HepG2 (cell line): Measurements from ENCODE around the gene CLCC1. TPM values are rescaled to one million over a fixed set of nuclear protein-coding genes. Genes with fewer than 3 reads are reported as not detected.
A peak's percentile ranks its signal among the peaks of the same experiment; 100 is the strongest.

Experiments used
- ASH2L ChIP-seq: fragments of 300-600, 200-600 bp; sonication (generic); IDR thresholded peaks from 2 replicates; pipeline ENCODE4 v1.7.0; 2017; ENCODE audit warnings: low read depth, mild to moderate bottlenecking, moderate library complexity, mixed read lengths, low read length; ENCODE audit not compliant: insufficient read length
- CC2D1A ChIP-seq: sonication (generic); formaldehyde crosslinking; IDR thresholded peaks from 2 replicates; pipeline ENCODE4 v1.8.1; 2023; ENCODE audit warnings: mild to moderate bottlenecking, missing genetic modification reagents
- NR2C2 ChIP-seq: sonication (generic); formaldehyde crosslinking; IDR thresholded peaks from 2 replicates; pipeline ENCODE4 v1.4.0; 2020; ENCODE audit warnings: missing genetic modification reagents, mild to moderate bottlenecking, moderate library complexity, borderline replicate concordance
- POLR2AphosphoS5 ChIP-seq: IDR thresholded peaks from 2 replicates; pipeline ENCODE4 v1.6.1; 2012; ENCODE audit warnings: low read depth, low read length
- RELA ChIP-seq: sonication (generic); formaldehyde crosslinking; IDR thresholded peaks from 2 replicates; pipeline ENCODE4 v1.4.0; 2020; ENCODE audit warnings: missing genetic modification reagents
- RFX1 ChIP-seq: fragments of 450-650 bp; IDR thresholded peaks from 2 replicates; pipeline ENCODE4 v1.6.1; 2017
- XRCC5 ChIP-seq: fragments of 200-400 bp; formaldehyde crosslinking; optimal IDR thresholded peaks from 2 replicates; pipeline ENCODE3; 2017; ENCODE audit warnings: mild to moderate bottlenecking, low read length
- ZNF564 ChIP-seq: sonication (generic); formaldehyde crosslinking; IDR thresholded peaks from 2 replicates; pipeline ENCODE4 v1.8.1; 2023; ENCODE audit warnings: mild to moderate bottlenecking, missing genetic modification reagents
- ZNF589 ChIP-seq: sonication (generic); formaldehyde crosslinking; conservative IDR thresholded peaks from 2 replicates; pipeline ENCODE4 v1.8.0; 2022; ENCODE audit warnings: mild to moderate bottlenecking, moderate library complexity, missing genetic modification reagents
- ZNF720 ChIP-seq: sonication (generic); formaldehyde crosslinking; IDR thresholded peaks from 2 replicates; pipeline ENCODE4 v1.4.0; 2020; ENCODE audit warnings: missing genetic modification reagents
- polyA plus RNA-seq, 8 experiments: library from polyadenylated mRNA; depleted of rRNA in 3 of 8; stranded (reverse) in 7 of 8; unstranded in 1 of 8; fragments of >200 nt; fragmentation: Illumina TruSeq in 4 of 8; extraction: Trizol in 4 of 8; gene quantifications; 2 replicates each; pipeline versions ENCODE4 v1.2.1 to v1.2.3, GENCODE V29; 2011 to 2016; ENCODE audit warnings: low read depth in 4 of 8, missing spikeins in 1 of 8, mixed read lengths in 1 of 8; ENCODE audit not compliant: insufficient read depth in 1 of 8
- total RNA-seq, 5 experiments: library from RNA; depleted of rRNA; stranded (reverse); fragments of >200 nt; fragmentation: Illumina TruSeq; extraction: Trizol; gene quantifications; 2 replicates each; pipeline ENCODE4 v1.2.3, GENCODE V29; 2016; ENCODE audit warnings: low read depth in 1 of 5
- TF ChIP-seq, protein P1 (sequence below), 2 experiments: fragments of 450-650 bp in 1 of 2; sonication (generic) in 1 of 2; formaldehyde crosslinking in 1 of 2; IDR thresholded peaks; 2 replicates each; pipeline versions ENCODE4 v1.6.1 to v1.8.0; 2016 to 2022; ENCODE audit warnings: antibody characterized with exemption in 1 of 2, mild to moderate bottlenecking in 1 of 2, missing genetic modification reagents in 1 of 2
- TF ChIP-seq, protein P2 (sequence below): sonication (generic); formaldehyde crosslinking; IDR thresholded peaks from 2 replicates; pipeline ENCODE4 v1.5.0; 2020; ENCODE audit warnings: mild to moderate bottlenecking, missing genetic modification reagents, borderline replicate concordance
- TF ChIP-seq, protein P3 (sequence below): sonication (generic); formaldehyde crosslinking; IDR thresholded peaks from 2 replicates; pipeline ENCODE4 v1.4.0; 2020; ENCODE audit warnings: missing genetic modification reagents, borderline replicate concordance

Gene CLCC1
- total and polyA plus RNA-seq, 2 of the 13 experiments (the other 11 are each of a cell fraction or from before 2014, with no cell fraction given) = 16.0 to 25.8 TPM

DNA sequence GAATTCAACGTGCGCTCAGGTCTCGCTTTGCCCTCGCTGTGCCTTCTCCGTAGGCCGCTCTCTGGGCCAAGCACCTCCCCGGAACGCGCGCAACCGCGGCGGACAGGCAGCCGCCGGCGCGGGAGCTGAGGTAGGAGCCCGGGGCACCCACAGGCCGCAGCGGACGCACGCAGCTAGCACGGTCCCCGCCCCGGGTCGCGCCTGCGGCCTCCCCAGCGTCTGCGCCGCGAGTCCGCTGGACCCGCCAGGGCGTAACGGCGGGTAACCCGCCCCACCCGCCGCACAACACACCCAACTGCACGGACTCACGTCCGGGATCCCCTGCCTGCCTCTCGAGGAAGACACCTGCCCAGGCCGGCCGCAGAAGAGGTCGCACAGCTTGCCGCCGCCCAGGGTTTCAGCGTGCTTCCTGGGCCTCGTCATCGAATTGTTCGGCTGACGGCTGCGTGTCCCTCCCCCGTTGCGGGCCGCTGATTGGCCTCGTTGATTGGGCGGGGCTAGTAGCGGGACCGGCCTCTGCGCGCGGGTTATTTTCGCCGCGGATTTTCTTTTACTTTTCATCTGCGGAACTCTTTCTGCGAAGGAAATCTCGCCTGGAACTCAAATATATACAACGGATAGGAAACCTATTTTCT, at the start of gene CLCC1 (continued):
- TF ChIP-seq, protein P1, sequence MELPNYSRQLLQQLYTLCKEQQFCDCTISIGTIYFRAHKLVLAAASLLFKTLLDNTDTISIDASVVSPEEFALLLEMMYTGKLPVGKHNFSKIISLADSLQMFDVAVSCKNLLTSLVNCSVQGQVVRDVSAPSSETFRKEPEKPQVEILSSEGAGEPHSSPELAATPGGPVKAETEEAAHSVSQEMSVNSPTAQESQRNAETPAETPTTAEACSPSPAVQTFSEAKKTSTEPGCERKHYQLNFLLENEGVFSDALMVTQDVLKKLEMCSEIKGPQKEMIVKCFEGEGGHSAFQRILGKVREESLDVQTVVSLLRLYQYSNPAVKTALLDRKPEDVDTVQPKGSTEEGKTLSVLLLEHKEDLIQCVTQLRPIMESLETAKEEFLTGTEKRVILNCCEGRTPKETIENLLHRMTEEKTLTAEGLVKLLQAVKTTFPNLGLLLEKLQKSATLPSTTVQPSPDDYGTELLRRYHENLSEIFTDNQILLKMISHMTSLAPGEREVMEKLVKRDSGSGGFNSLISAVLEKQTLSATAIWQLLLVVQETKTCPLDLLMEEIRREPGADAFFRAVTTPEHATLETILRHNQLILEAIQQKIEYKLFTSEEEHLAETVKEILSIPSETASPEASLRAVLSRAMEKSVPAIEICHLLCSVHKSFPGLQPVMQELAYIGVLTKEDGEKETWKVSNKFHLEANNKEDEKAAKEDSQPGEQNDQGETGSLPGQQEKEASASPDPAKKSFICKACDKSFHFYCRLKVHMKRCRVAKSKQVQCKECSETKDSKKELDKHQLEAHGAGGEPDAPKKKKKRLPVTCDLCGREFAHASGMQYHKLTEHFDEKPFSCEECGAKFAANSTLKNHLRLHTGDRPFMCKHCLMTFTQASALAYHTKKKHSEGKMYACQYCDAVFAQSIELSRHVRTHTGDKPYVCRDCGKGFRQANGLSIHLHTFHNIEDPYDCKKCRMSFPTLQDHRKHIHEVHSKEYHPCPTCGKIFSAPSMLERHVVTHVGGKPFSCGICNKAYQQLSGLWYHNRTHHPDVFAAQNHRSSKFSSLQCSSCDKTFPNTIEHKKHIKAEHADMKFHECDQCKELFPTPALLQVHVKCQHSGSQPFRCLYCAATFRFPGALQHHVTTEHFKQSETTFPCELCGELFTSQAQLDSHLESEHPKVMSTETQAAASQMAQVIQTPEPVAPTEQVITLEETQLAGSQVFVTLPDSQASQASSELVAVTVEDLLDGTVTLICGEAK (IDR thresholded peaks at IDR 0.05) = no peak
- TF ChIP-seq, protein P1 (CRISPR knock-in tag; IDR thresholded peaks at IDR 0.05) = peak; percentile 65
- peak; percentile 75 for TF ChIP-seq ZNF589
- TF ChIP-seq, protein P2, sequence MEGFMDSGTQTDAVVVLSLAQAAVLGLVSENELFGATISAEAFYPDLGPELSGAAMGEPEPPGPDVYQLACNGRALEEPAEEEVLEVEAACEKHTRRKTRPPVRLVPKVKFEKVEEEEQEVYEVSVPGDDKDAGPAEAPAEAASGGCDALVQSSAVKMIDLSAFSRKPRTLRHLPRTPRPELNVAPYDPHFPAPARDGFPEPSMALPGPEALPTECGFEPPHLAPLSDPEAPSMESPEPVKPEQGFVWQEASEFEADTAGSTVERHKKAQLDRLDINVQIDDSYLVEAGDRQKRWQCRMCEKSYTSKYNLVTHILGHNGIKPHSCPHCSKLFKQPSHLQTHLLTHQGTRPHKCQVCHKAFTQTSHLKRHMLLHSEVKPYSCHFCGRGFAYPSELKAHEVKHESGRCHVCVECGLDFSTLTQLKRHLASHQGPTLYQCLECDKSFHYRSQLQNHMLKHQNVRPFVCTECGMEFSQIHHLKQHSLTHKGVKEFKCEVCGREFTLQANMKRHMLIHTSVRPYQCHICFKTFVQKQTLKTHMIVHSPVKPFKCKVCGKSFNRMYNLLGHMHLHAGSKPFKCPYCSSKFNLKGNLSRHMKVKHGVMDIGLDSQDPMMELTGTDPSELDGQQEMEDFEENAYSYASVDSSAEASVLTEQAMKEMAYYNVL (CRISPR knock-in tag) = no peak
- TF ChIP-seq ZNF720 = no peak
- peak; percentile 92 for TF ChIP-seq ASH2L
- no peak for TF ChIP-seq RFX1
- TF ChIP-seq POLR2AphosphoS5 = peak; percentile 88
- TF ChIP-seq RELA (CRISPR knock-in tag) = peak; percentile 39; the same call in 1 of the 2 replicates
- TF ChIP-seq NR2C2 (CRISPR knock-in tag) = peak; percentile 49; the same call in 1 of the 2 replicates
- TF ChIP-seq, protein P3, sequence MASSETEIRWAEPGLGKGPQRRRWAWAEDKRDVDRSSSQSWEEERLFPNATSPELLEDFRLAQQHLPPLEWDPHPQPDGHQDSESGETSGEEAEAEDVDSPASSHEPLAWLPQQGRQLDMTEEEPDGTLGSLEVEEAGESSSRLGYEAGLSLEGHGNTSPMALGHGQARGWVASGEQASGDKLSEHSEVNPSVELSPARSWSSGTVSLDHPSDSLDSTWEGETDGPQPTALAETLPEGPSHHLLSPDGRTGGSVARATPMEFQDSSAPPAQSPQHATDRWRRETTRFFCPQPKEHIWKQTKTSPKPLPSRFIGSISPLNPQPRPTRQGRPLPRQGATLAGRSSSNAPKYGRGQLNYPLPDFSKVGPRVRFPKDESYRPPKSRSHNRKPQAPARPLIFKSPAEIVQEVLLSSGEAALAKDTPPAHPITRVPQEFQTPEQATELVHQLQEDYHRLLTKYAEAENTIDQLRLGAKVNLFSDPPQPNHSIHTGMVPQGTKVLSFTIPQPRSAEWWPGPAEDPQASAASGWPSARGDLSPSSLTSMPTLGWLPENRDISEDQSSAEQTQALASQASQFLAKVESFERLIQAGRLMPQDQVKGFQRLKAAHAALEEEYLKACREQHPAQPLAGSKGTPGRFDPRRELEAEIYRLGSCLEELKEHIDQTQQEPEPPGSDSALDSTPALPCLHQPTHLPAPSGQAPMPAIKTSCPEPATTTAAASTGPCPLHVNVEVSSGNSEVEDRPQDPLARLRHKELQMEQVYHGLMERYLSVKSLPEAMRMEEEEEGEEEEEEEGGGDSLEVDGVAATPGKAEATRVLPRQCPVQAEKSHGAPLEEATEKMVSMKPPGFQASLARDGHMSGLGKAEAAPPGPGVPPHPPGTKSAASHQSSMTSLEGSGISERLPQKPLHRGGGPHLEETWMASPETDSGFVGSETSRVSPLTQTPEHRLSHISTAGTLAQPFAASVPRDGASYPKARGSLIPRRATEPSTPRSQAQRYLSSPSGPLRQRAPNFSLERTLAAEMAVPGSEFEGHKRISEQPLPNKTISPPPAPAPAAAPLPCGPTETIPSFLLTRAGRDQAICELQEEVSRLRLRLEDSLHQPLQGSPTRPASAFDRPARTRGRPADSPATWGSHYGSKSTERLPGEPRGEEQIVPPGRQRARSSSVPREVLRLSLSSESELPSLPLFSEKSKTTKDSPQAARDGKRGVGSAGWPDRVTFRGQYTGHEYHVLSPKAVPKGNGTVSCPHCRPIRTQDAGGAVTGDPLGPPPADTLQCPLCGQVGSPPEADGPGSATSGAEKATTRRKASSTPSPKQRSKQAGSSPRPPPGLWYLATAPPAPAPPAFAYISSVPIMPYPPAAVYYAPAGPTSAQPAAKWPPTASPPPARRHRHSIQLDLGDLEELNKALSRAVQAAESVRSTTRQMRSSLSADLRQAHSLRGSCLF = no peak
- TF ChIP-seq XRCC5 = peak; percentile 57
- no peak for TF ChIP-seq CC2D1A (CRISPR knock-in tag)
- 0 out of 2 replicates have a peak, but pooled peaks have one; percentile 62 for TF ChIP-seq ZNF564 (CRISPR knock-in tag)
